Epithelial cell of esophagus (primary cell): ENCODE results near the gene VASN.

Source experiments
- DNase-seq: peaks from one replicate; pipeline ENCODE4 v3.0.0; 2010; ENCODE audit warnings: low read depth
- H3K4me3 ChIP-seq: 2 replicates; pipeline ENCODE4 v1.5.1; 2011; ENCODE audit warnings: mild to moderate bottlenecking, low read length, control low read depth
- CTCF ChIP-seq: IDR thresholded peaks from 2 replicates; pipeline ENCODE4 v1.5.1; 2011; ENCODE audit warnings: low read depth, mild to moderate bottlenecking, low read length, control low read depth, inconsistent platforms; ENCODE audit not compliant: insufficient read depth; ENCODE audit errors: missing control alignments

Gene VASN

GRCh38 chr16:4373909-4374742 lies 2.5 kb downstream of the VASN start:
- H3K4me3 ChIP-seq = peak overlapping the region; percentile 60
- TF ChIP-seq CTCF = no peak

GRCh38 chr16:4375717-4376116 lies 4.1 kb downstream of the VASN start:
- no peak for TF ChIP-seq CTCF
- no peak overlapping the region for H3K4me3 ChIP-seq
- peak; percentile 59 for DNase-seq

More at GRCh38 chr16:4373909-4374742, 2.5 kb downstream of the VASN start:
- DNase-seq = peak; percentile 76

- TF ChIP-seq CTCF = no peak
- no peak for DNase-seq
- H3K4me3 ChIP-seq = no peak overlapping the region
These were observed 4.7 kb downstream of the VASN start for GRCh38 chr16:4376126-4376892.

- no peak for TF ChIP-seq CTCF
- DNase-seq = no peak
- no peak overlapping the region for H3K4me3 ChIP-seq
These were observed 5.4 kb downstream of the VASN start for GRCh38 chr16:4376893-4377572.

GRCh38 chr16:4377573-4378154 lies 6.0 kb downstream of the VASN start:
- H3K4me3 ChIP-seq = no peak overlapping the region

GRCh38 chr16:4378161-4378666 lies 6.6 kb downstream of the VASN start:
- H3K4me3 ChIP-seq = no peak overlapping the region
- DNase-seq = no peak
- no peak for TF ChIP-seq CTCF

More at GRCh38 chr16:4377573-4378154, 6.0 kb downstream of the VASN start:
- no peak for DNase-seq
- TF ChIP-seq CTCF = no peak
